B cell (primary cell): ENCODE results near the gene SECTM1. TPM values are rescaled to one million over a fixed set of nuclear protein-coding genes. Genes with fewer than 3 reads are reported as not detected.

Experiments
- ATAC-seq: fragments of 200-7000 bp; cut with Tn5 transposase; one replicate; pipeline ENCODE4 v1.10.0; 2021; ENCODE audit warnings: low read depth, mild to moderate bottlenecking, moderate number of reproducible peaks, moderate library complexity
- CTCF ChIA-PET: fragments of 350-600 bp; sonication (Branson Sonifier 250); formaldehyde crosslinking; loops from one replicate; lab custom pipeline; 2021; ENCODE audit warnings: antibody characterized with exemption, inconsistent platforms; lab: Charles Lee
- POLR2A ChIA-PET: fragments of 350-600 bp; sonication (Branson Sonifier 250); formaldehyde crosslinking; loops from one replicate; lab custom pipeline; 2021; ENCODE audit warnings: antibody characterized with exemption; lab: Charles Lee
- DNase-seq: peaks from one replicate; pipeline ENCODE4 v3.0.0; 2013
- H2AFZ ChIP-seq: 2 replicates; pipeline ENCODE4 v1.6.1; 2012; ENCODE audit warnings: mild to moderate bottlenecking, low read depth, low read length; ENCODE audit not compliant: insufficient read depth, poor library complexity, severe bottlenecking
- H3K27ac ChIP-seq, 2 donors: 1 replicate in 1 of 2; 2 replicates in 1 of 2; pipeline ENCODE4 v1.5.1; 2012 to 2013; ENCODE audit warnings: low read length in 2 of 2, mild to moderate bottlenecking in 2 of 2, moderate library complexity in 1 of 2
- H3K27me3 ChIP-seq, 4 experiments: fragments of 200-600 bp in 1 of 4; sonication (generic) in 1 of 4; replicated peaks in 1 of 4; 1 replicate in 2 of 4; 2 replicates in 2 of 4; pipeline versions ENCODE4 v1.6.1 to v1.7.0; 2013 to 2016; ENCODE audit warnings: low read length in 3 of 4, mild to moderate bottlenecking in 2 of 4, mixed read lengths in 1 of 4, moderate library complexity in 1 of 4; ENCODE audit not compliant: insufficient read depth in 4 of 4, control insufficient read depth in 3 of 4; ENCODE audit errors: control extremely low read depth in 1 of 4
- H3K36me3 ChIP-seq, 2 experiments: replicated peaks in 1 of 2; 1 replicate in 1 of 2; 2 replicates in 1 of 2; pipeline versions ENCODE4 v1.6.1 to v1.7.1; 2013; ENCODE audit warnings: low read length in 1 of 2; ENCODE audit not compliant: insufficient read depth in 2 of 2, control insufficient read depth in 1 of 2; ENCODE audit errors: control extremely low read depth in 1 of 2, extremely low read depth in 1 of 2
- H3K4me1 ChIP-seq, 2 donors: fragments of 200-600 bp in 1 of 2; sonication (generic) in 1 of 2; 1 replicate in 1 of 2; 2 replicates in 1 of 2; pipeline versions ENCODE4 v1.5.1 to v1.6.1; 2013 to 2017; ENCODE audit warnings: low read length in 2 of 2; ENCODE audit not compliant: control insufficient read depth in 2 of 2, insufficient read depth in 2 of 2
- H3K4me2 ChIP-seq: replicated peaks from 2 replicates; pipeline ENCODE3; 2012; ENCODE audit warnings: mild to moderate bottlenecking, low read depth, low read length; ENCODE audit not compliant: poor library complexity, severe bottlenecking
- H3K4me3 ChIP-seq, 5 experiments: fragments of 200-600 bp in 1 of 5; sonication (generic) in 1 of 5; 1 replicate in 3 of 5; 2 replicates in 2 of 5; pipeline versions ENCODE4 v1.5.1 to v1.7.0; 2011 to 2016; ENCODE audit warnings: low read length in 4 of 5, mild to moderate bottlenecking in 4 of 5, low read depth in 2 of 5, control low read depth in 1 of 5, moderate library complexity in 1 of 5; ENCODE audit not compliant: insufficient read depth in 1 of 5; ENCODE audit errors: control extremely low read depth in 1 of 5, extremely low read depth in 1 of 5
- H3K79me2 ChIP-seq: fragments of 200-600 bp; sonication (generic); one replicate; pipeline ENCODE4 v1.6.0; 2016; ENCODE audit warnings: low read length; ENCODE audit not compliant: control insufficient read depth, insufficient read depth
- H3K9ac ChIP-seq: fragments of 200-600 bp; sonication (generic); 2 replicates; pipeline ENCODE4 v1.6.1; 2017; ENCODE audit warnings: mild to moderate bottlenecking, low read length, moderate library complexity
- H3K9me3 ChIP-seq, 3 donors: one replicate each; pipeline versions ENCODE4 v1.6.1 to v1.7.1; 2013; ENCODE audit warnings: low read length in 2 of 3; ENCODE audit not compliant: control insufficient read depth in 2 of 3, insufficient read depth in 1 of 3; ENCODE audit errors: control extremely low read depth in 1 of 3
- H4K20me1 ChIP-seq: 2 replicates; pipeline ENCODE4 v1.6.0; 2012; ENCODE audit warnings: mild to moderate bottlenecking, low read length; ENCODE audit not compliant: insufficient read depth, control insufficient read depth, poor library complexity, severe bottlenecking
- H3K27ac Mint-ChIP-seq: one replicate; pipeline ENCODE4 v1.8.0; 2021; ENCODE audit warnings: mixed read lengths
- H3K27me3 Mint-ChIP-seq: one replicate; pipeline ENCODE4 v1.8.0; 2021; ENCODE audit warnings: mixed read lengths
- H3K4me1 Mint-ChIP-seq: one replicate; pipeline ENCODE4 v1.8.0; 2021; ENCODE audit warnings: mixed read lengths
- H3K4me3 Mint-ChIP-seq: one replicate; pipeline ENCODE4 v1.8.0; 2021; ENCODE audit warnings: mixed read lengths
- H3K9me3 Mint-ChIP-seq: one replicate; pipeline ENCODE4 v1.8.0; 2022; ENCODE audit warnings: mixed read lengths; ENCODE audit not compliant: insufficient read depth
- CTCF ChIP-seq: fragments of 200-600 bp; IDR thresholded peaks from one replicate; pipeline ENCODE4 v1.8.0; 2022; ENCODE audit warnings: antibody characterized with exemption, mild to moderate bottlenecking
- EZH2 ChIP-seq: IDR thresholded peaks from 2 replicates; pipeline ENCODE4 v1.6.1; 2012; ENCODE audit warnings: borderline replicate concordance, low read depth, mild to moderate bottlenecking, moderate library complexity, low read length; ENCODE audit not compliant: insufficient read depth, poor library complexity, severe bottlenecking
- WGBS: methylation state at CpG from one replicate; pipeline ENCODE4 v1.1.5; 2013; ENCODE audit warnings: missing lambda C conversion rate; ENCODE audit not compliant: insufficient coverage; 5-methylcytosine and 5-hydroxymethylcytosine counted together
- intact Hi-C: fragments of 100-400 bp; cut with micrococcal nuclease; formaldehyde crosslinking; loops from one replicate; pipeline ENCODE4 v1.10.0; 2022
- polyA plus RNA-seq: library from polyadenylated mRNA; depleted of rRNA; stranded (reverse); fragments of >200 nt; gene quantifications from 2 replicates; pipeline ENCODE4 v1.2.3, GENCODE V29; 2012
- total RNA-seq, 2 donors: library from RNA; stranded (reverse); fragments of 120-200 nt in 1 of 2; gene quantifications; 1 replicate in 1 of 2; 2 replicates in 1 of 2; pipeline versions ENCODE4 v1.2.3 to v1.2.4, GENCODE V29; 2013 to 2022

Gene SECTM1
- total and polyA plus RNA-seq, 2 donors (not counting 1 experiment from before 2014, with no cell fraction given): 0.17 to 1.2 TPM

- ChIA-PET POLR2A (no interaction called here), CTCF (no interaction called here)
- H3K4me3 Mint-ChIP-seq: no peak overlapping the region
- H3K27ac ChIP-seq: no peak overlapping the region
- H3K27me3 ChIP-seq: peaks cover 0 to 38% (median 9%) of the 10 kb centered on the region in 4 experiments
- no peak overlapping the region for H2AFZ ChIP-seq
- no peak overlapping the region for H3K4me2 ChIP-seq
- DNase-seq (no peak), ATAC-seq (no peak)
- peaks cover 11% of the 10 kb centered on the region for H3K27me3 Mint-ChIP-seq
- intact Hi-C loops: no loop called here
- no peak overlapping the region for H3K4me3 ChIP-seq
- H3K9me3 Mint-ChIP-seq: no peaks in the 10 kb centered on the region
- peaks cover 9% of the 10 kb centered on the region for H3K4me1 Mint-ChIP-seq
- WGBS: 83% methylated on average over 4 of the region's 7 CpGs
- H4K20me1 ChIP-seq: no peaks in the 10 kb centered on the region
- H3K9me3 ChIP-seq: peaks cover 0 to 6% (median 0%) of the 10 kb centered on the region in 3 donors
- no peaks in the 10 kb centered on the region for H3K79me2 ChIP-seq
- H3K27ac Mint-ChIP-seq: no peak overlapping the region
- no peaks in the 10 kb centered on the region for H3K36me3 ChIP-seq
- peaks cover 9 to 18% of the 10 kb centered on the region in 2 donors for H3K4me1 ChIP-seq
- no peak for TF ChIP-seq EZH2
- no peak for TF ChIP-seq CTCF
- no peak overlapping the region for H3K9ac ChIP-seq
These were observed 21.3 kb upstream of the SECTM1 start for GRCh38 chr17:82354804-82355308.

DNA sequence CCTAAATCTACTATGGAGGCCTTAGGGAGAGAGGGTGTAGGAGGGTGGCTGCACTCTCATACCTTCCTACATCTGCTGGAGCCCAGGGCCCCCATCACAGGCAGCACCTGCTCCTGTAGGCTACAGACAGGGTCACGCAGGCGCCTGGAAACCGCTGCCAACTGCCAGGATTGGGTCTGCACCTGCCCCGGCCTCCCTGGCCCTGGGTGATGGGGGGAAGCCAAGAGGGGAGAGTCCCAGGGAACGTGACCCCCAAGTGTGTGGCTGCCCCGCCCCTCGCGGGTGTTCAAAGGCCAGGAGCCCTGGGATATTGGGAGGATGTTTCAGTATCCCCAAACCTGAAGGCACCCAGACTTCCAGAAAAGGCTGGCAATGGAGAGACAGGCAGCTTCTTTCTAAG is 19.9 kb upstream of the SECTM1 start:
- Histone ChIP-seq H3K4me2 (no peak overlapping the region), H3K9ac (no peak overlapping the region), H2AFZ (no peak overlapping the region), H3K4me1 (peaks cover 9 to 13% of the 10 kb centered on the region in 2 donors), H3K27me3 (peaks cover 0 to 28% (median 6%) of the 10 kb centered on the region in 4 experiments), H4K20me1 (no peaks in the 10 kb centered on the region), H3K4me3 (no peak overlapping the region), H3K9me3 (no peaks in the 10 kb centered on the region), H3K27ac (no peak overlapping the region), H3K36me3 (no peaks in the 10 kb centered on the region), H3K79me2 (no peaks in the 10 kb centered on the region)
- intact Hi-C loops: loop anchor here (2.0 kb wide), 2 partner anchors 61 to 421 kb away; no protein-coding TSS in a partner anchor
- Mint-ChIP-seq H3K4me1 (peaks cover 7% of the 10 kb centered on the region), H3K27ac (no peak overlapping the region), H3K9me3 (no peaks in the 10 kb centered on the region), H3K4me3 (no peak overlapping the region), H3K27me3 (peaks cover 15% of the 10 kb centered on the region)
- ATAC-seq: no peak
- DNase-seq: no peak
- no CpG with 5 or more reads among the region's 8 CpGs for WGBS
- POLR2A ChIA-PET: no interaction called here
- TF ChIP-seq CTCF: no peak
- TF ChIP-seq EZH2: no peak
- CTCF ChIA-PET: interaction anchor here (0.7 to 4.9 kb wide), 8 partner anchors 10 to 206 kb away, joined by 3 to 43 read pairs (median 4); no protein-coding TSS in a partner anchor
